ENCODE measurements around the gene RNF17. TPM values are rescaled to one million over a fixed set of nuclear protein-coding genes. Genes with fewer than 3 reads are reported as not detected.

RNF17 gene
- total RNA-seq, 4 donors from 2014 or later: 0.42 TPM; not detected in 3

DNA sequence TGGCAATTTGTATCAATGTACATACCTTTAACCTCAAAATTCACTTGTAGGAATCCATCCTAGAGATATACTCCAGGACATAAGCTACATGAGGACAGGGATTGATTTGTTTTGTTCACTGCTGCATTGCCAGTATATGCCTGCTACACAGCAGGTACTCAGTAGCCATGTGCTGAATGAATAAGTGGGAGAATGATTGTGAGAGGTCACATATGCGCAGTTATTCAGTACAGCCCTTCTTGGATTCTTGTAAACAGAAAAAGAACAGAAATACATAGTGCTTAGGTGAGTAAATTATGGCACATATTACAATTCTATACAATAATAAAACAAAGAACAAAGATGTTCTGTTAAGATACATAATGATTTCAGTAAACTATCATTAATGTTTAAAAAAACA is 133.3 kb downstream of the RNF17 start:
- Histone ChIP-seq H3K4me1 (no peaks in the 10 kb centered on the region), H3K36me3 (peaks cover 0 to 85% of the 10 kb centered on the region in 2 donors)
- TF ChIP-seq EP300 (IDR thresholded peaks at IDR 0.05): no peak
- no peak for TF ChIP-seq POLR2A (IDR thresholded peaks at IDR 0.05)
- no peak for TF ChIP-seq POLR2AphosphoS5 (IDR thresholded peaks at IDR 0.05)
- TF ChIP-seq, protein P1, sequence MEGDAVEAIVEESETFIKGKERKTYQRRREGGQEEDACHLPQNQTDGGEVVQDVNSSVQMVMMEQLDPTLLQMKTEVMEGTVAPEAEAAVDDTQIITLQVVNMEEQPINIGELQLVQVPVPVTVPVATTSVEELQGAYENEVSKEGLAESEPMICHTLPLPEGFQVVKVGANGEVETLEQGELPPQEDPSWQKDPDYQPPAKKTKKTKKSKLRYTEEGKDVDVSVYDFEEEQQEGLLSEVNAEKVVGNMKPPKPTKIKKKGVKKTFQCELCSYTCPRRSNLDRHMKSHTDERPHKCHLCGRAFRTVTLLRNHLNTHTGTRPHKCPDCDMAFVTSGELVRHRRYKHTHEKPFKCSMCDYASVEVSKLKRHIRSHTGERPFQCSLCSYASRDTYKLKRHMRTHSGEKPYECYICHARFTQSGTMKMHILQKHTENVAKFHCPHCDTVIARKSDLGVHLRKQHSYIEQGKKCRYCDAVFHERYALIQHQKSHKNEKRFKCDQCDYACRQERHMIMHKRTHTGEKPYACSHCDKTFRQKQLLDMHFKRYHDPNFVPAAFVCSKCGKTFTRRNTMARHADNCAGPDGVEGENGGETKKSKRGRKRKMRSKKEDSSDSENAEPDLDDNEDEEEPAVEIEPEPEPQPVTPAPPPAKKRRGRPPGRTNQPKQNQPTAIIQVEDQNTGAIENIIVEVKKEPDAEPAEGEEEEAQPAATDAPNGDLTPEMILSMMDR (IDR thresholded peaks at IDR 0.05): no peak

DNA sequence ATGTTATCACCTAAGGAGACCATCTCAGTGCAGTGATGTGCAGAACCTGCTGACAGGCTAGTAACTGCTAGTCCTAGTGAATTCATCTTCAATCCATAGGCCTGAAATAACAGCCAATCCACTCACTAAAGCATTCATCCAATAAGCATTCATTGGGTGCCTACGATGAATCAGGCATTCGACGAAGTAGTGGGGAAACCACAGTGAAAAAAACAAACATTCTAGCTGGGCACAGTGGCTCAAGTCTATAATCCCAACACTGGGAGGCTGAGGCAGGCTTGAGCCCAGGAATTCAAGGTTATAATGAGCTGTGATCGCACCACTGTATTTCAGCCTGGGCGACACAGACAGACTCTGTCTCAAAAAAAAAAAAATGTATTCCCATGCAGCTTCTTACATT is 135.6 kb downstream of the RNF17 start:
- Histone ChIP-seq H3K27ac (no peak overlapping the region), H3K4me1 (no peaks in the 10 kb centered on the region), H3K27me3 (no peaks in the 10 kb centered on the region), H3K9me3 (no peaks in the 10 kb centered on the region), H3K36me3 (peaks cover 0 to 78% of the 10 kb centered on the region in 2 donors), H3K4me3 (no peak overlapping the region)
- ATAC-seq: no peak
- WGBS, 2 donors (ENCODE audit: low coverage in 1 of 2): 89 to 90% methylated on average over 2 to 3 of the region's 5 CpGs
- TF ChIP-seq POLR2AphosphoS5 (IDR thresholded peaks at IDR 0.05): no peak
- TF ChIP-seq EP300 (IDR thresholded peaks at IDR 0.05): no peak
- TF ChIP-seq POLR2A (IDR thresholded peaks at IDR 0.05): no peak
- TF ChIP-seq, protein P1 (IDR thresholded peaks at IDR 0.05): no peak

More for the DNA sequence above, 133.3 kb downstream of the RNF17 start:
- H3K9me3 ChIP-seq: no peaks in the 10 kb centered on the region
- WGBS, 2 donors (ENCODE audit: low coverage in 1 of 2): 100% methylated on average over 1 of the region's 1 CpG; no CpG with 5 or more reads in 1 of the 2 donors
- ATAC-seq: no peak
- H3K27ac ChIP-seq: no peak overlapping the region
- H3K27me3 ChIP-seq: no peaks in the 10 kb centered on the region
- H3K4me3 ChIP-seq: no peak overlapping the region

DNA sequence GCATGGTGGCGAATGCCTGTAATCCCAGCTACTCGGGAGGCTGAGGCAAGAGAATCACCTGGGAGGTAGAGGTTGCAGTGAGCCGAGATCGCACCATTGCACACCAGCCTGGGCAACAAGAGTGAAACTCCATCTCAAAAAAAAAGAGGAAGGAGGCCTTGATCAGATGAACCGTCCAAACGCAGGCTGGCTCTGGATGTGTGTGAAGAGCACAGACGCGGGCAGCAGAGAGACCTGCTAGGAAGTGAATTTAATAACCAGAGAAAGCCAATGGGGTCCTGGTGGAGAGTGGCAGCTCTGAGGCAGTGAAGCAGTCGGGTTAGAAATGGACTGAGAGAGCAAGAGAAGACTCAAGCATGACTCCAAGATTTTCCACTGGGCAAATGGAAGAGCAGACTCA is 136.5 kb downstream of the RNF17 start:
- no peaks in the 10 kb centered on the region for H3K4me1 ChIP-seq
- H3K4me3 ChIP-seq: no peak overlapping the region
- H3K36me3 ChIP-seq: peaks cover 0 to 82% of the 10 kb centered on the region in 2 donors
- WGBS, 2 donors (ENCODE audit: low coverage in 1 of 2): 79 to 92% methylated on average over 6 to 8 of the region's 9 CpGs
- no peak overlapping the region for H3K27ac ChIP-seq
- ATAC-seq: no peak
- no peaks in the 10 kb centered on the region for H3K27me3 ChIP-seq
- TF ChIP-seq POLR2AphosphoS5 (IDR thresholded peaks at IDR 0.05): no peak
- TF ChIP-seq, protein P1 (IDR thresholded peaks at IDR 0.05): no peak
- no peaks in the 10 kb centered on the region for H3K9me3 ChIP-seq

DNA sequence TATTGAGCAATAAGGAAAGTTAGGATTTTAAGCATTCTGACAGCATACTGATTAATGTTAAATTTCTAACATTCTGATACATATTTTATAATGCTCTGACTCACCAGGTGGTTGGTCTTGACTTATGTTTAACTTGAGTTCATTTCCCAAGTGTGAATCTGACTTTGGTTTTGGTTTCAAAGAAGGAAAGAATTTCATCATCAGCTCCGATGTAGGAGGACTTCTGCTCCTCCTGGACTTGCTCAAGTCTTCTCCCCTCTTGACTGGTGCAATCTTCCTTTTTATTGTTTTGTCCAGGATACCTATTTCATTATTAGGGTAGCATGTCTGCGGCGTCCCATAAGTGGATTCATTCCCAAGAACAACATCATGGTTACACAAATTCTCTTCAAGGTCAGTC is 141.3 kb downstream of the RNF17 start:
- ATAC-seq: no peak
- Histone ChIP-seq H3K27ac (no peak overlapping the region), H3K4me1 (no peaks in the 10 kb centered on the region), H3K36me3 (peaks cover 0 to 84% of the 10 kb centered on the region in 2 donors), H3K27me3 (no peaks in the 10 kb centered on the region), H3K9me3 (no peaks in the 10 kb centered on the region), H3K4me3 (no peak overlapping the region)
- 67 to 96% methylated on average over 2 to 3 of the region's 3 CpGs for WGBS, 2 donors (ENCODE audit: low coverage in 1 of 2)
- no peak for TF ChIP-seq EP300 (IDR thresholded peaks at IDR 0.05)
- TF ChIP-seq, protein P1 (IDR thresholded peaks at IDR 0.05): no peak
- no peak for TF ChIP-seq POLR2A (IDR thresholded peaks at IDR 0.05)
- TF ChIP-seq POLR2AphosphoS5 (IDR thresholded peaks at IDR 0.05): no peak

DNA sequence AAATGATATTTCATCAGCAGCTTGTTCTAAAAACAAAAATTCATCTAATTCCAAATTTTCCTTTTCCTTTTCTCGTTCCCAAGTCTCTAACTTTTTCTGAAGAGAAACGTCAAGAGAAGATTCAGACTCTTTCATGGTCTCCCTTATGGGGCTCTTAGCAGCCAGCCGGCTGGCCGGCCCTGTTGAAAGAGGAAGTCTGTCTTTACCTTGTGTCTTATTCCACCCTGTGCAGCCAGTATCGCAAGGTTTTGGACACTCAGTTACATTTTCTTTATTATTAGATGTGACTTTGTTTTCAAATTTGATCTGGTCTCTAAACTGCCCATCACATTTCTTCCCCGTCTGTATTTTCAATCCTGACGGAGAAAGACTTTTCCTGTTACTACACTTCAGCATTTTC is 142.3 kb downstream of the RNF17 start:
- H3K36me3 ChIP-seq: peaks cover 0 to 86% of the 10 kb centered on the region in 2 donors
- H3K4me3 ChIP-seq: no peak overlapping the region
- no peaks in the 10 kb centered on the region for H3K9me3 ChIP-seq
- ATAC-seq: no peak
- no peak for TF ChIP-seq POLR2A (IDR thresholded peaks at IDR 0.05)
- H3K27me3 ChIP-seq: no peaks in the 10 kb centered on the region
- H3K27ac ChIP-seq: no peak overlapping the region
- 69 to 92% methylated on average over 4 to 7 of the region's 7 CpGs for whole genome bisulfite sequencing, 2 donors (ENCODE audit: low coverage in 1 of 2)
- H3K4me1 ChIP-seq: no peaks in the 10 kb centered on the region

Data from gastroesophageal sphincter (tissue), 4 donors.